HG02943 (cell line): ENCODE data around the gene ATP4B.
"Not testable (repeated sequence)": the region's sequence is repeated elsewhere in the genome, so short reads cannot be mapped to it uniquely, and the experiment has no call there.

Experiments
- ATAC-seq: cut with Tn5 transposase; IDR thresholded peaks from one replicate; pipeline ENCODE4 v1.9.1; 2021; ENCODE audit warnings: mild to moderate bottlenecking, low read depth, moderate library complexity; ENCODE audit not compliant: unreplicated experiment

ATP4B gene

DNA sequence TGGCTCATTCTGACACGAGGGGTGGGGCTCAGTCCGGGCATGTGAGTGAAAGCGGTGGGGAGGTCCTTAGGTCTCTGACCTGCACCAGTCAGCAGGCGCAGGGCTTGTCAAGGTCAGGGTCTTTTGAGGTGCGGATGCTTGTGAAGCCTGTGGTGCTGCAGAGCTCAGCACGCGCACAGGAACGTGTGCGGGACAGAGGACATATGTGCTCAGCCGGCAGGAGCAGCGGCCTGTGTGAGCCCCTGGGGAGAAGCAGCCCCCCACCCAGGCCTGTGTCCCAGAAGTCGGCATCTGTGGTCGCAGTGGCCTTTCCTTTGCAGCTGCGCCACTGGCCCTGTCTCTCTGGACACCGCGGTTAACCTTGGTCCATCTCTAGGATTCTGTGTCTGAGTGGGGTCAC lies 30.9 kb downstream of the ATP4B start:
- no peak for ATAC-seq

DNA sequence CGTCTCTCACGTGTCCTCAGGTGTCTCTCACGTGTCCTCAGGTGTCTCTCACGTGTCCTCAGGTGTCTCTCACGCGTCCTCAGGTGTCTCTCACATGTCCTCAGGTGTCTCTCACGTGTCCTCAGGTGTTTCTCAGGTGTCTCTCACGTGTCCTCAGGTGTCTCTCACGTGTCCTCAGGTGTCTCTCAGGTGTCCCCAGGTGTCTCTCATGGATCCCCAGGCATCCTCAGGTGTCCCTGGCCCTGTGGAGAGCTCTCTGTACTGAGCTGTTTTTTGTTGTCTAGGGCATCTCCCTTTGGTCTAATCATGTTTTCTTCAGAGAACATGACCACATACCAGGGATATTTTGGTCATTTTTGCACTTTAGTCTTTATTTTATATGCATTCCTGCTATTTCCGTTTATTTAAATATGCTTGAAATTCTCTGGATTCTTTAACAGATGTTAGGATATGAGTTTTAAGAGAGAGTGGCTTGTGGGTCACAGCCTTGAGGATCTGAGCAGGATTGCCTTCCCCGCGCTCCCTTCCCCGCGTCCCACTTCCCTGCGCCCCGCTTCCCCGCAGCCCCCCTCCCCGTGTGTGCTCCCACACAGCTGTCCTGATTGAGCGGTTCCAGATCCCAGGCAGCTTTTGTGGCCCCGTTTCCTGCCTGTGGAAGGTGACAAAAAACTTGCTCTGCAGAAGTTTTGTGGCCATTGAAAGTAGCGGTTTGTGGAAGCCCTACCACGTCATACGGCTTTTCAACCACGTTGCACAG lies 31.9 kb downstream of the ATP4B start:
- no peak for ATAC-seq

GRCh38 chr13:113624640-113625304 lies 33.2 kb downstream of the ATP4B start:
- not testable (repeated sequence) for ATAC-seq

GRCh38 chr13:113624235-113624587 lies 33.8 kb downstream of the ATP4B start:
- no peak for ATAC-seq

DNA sequence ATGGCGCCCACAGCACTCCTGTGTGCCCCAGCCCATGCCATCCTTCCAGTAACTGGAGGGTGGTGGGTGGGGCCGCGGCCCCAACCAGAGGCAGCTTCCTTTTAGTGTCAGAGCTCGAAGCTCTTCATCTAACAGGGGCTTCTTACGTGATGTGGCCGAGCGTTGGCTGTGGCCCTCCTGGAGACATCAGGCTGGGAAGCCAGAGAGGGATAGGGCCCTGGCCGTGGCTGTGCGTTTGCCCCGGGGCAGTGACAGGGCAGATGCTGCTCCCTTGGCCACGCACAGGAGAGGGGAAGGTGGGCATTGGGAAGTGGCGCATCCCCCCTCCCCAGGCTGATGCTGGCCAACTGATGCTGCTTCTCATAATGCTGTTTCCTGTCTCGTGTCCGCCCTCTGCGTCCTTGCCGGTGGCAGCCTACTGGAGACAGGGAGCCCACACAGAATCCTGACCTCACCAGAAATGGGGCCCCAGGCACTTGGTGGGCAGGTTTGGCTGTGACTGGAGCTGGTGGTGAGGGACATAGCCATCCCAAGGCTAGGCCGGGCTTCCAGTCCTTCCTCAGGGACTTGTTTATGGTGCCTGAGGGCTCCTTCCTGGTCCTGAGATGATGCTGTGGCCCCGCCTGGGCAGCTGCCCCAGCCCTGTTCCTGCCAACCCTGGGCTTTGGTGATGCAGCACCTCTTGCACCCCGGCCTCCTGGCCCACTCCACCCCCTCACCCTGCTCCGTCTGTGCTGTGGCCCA lies 34.3 kb downstream of the ATP4B start:
- ATAC-seq, result no peak

GRCh38 chr13:113622791-113623490 lies 35.1 kb downstream of the ATP4B start:
- no peak for ATAC-seq

- ATAC-seq, result not testable (repeated sequence)
Observed at GRCh38 chr13:113621986-113622550, 35.9 kb downstream of the ATP4B start.

GRCh38 chr13:113621498-113621897 lies 36.5 kb downstream of the ATP4B start:
- ATAC-seq, result not testable (repeated sequence)

- ATAC-seq, result no peak
Observed at GRCh38 chr13:113621046-113621445, 37.0 kb downstream of the ATP4B start.

- no peak for ATAC-seq
Observed at GRCh38 chr13:113620036-113620796, 37.8 kb downstream of the ATP4B start.

DNA sequence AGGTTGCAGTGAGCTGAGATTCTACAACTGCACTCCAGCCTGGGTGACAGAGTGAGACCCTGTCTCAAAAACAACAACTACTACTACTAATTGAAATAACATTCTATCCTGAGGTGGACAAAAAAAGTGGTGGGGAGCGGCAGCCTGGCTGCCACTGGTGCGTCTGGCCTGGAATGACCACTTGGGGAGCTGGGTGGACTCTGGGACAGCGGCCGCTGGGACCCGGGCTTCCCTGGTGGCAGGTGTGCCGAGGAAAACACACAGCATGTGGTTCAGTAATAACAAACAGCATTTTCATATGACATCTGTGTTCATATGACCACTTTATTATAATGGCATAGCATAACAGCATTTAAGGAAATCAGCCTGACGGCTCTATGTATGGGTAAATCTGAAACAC lies 39.5 kb downstream of the ATP4B start:
- no peak for ATAC-seq

- no peak for ATAC-seq
Observed at GRCh38 chr13:113617961-113618360, 40.0 kb downstream of the ATP4B start.

- no peak for ATAC-seq
Observed at GRCh38 chr13:113616991-113617749, 40.8 kb downstream of the ATP4B start.

DNA sequence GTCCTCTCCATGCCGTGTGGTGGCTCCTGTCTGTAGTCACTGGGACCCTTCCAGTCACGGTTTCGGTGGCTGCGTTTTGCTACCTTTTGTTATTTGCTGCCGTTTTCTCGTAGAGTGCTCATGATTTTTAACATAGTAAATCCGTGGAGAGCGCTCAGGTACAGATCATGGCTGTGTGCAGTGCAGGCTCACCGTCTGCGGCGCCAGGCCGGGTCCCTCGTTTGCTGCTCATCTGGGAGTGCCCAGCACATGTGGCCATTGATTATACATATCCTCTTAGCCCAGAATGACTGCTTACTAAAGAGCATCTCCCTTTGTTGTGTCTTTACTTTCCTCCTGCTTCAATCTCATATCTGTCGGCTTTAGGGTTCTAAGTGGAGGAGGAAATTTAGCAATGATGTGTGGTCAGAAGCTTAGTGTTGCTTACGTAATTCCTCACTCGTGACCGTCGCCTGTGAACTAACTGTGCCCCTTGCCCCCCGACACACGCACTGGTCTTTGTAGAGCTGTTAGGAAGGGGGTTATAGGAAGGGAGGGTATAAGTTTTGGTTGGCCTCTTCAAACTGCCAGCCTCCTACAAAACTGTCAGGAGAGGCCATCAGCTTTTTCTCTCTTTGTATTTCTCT lies 41.6 kb downstream of the ATP4B start:
- ATAC-seq, result no peak

- no peak for ATAC-seq
Observed at GRCh38 chr13:113613789-113614379, 44.1 kb downstream of the ATP4B start.

DNA sequence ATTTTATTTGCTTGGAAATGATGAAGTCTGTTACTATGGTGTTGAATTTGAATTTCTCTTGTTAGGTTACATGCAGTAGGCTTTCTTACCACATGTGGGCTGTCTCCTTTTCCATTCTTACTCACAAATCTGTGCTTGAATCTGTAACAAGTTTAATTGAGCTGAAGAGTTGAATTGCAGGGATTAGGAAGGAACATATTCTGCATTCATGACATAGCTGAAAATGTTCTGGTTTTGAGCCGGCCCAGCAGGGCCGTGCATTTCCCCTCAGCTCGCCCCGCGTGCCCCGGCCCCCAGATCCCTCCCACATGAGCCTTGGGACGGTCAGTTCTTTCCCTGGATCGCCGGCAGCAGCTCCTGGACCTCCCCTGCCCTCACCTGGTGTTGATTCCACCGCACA lies 45.4 kb downstream of the ATP4B start:
- no peak for ATAC-seq

DNA sequence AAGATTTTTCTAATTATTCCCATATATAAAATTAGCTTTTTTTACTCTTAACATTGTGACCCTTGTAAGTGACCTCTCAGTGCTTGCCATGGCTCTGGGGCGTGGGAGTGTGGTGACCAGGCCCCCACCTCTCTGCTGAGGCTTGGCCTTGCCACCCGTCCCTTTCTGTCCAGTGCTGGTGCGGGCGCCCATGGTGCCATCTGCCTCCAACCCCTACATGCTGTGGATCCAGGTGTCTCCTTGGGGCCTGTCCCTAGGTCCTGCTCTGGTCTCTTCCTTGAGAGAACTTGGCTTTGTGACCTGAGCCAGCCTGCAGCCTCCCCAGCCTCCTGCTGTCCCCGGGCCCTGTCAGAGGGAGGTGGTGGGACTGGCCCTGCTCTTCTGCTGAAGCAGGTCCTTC lies 46.0 kb downstream of the ATP4B start:
- ATAC-seq, result no peak

DNA sequence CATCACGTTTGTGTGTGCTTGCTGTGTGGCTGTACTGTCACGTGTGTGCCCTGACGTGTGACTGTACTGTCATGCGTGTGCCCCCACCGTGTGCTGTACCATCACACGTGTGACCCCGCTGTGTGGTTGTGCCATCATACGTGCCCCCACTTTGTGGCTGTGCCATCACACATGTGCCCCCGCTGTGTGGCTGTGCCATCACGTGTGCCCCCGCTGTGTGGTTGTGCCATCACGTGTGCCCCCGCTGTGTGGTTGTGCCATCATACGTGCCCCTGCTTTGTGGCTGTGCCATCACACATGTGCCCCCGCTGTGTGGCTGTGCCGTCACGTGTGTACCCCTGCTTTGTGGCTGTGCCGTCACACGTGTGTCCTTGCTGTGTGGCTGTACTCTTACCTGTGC lies 47.7 kb downstream of the ATP4B start:
- no peak for ATAC-seq
